ENCODE measurements around the gene RSPH1.

DNA sequence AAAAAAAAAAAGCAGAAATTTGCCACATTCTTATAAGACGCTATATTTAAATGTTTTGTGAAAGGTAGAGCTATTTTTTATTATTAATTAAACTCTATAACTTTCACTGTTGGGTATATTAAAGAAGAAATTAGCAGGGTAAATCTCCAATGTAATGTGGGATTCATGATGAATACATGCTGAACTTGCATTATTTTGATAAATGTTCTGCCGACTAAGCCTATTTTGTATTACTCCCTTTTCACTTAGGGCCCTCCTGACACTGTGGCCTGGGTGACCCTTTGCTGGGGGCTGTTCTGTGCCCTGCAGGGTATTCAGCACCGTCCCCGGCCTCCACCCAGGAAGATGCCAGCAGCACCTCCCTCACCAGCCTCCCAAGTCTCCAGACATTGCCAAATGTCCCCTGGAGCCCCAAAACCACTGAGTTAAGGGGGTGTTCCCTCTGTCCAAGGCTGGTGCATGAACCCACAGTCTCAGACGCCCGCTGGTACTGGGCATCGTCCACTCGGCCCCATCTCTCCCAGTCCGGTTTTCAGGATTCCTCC is 22.5 kb downstream of the RSPH1 start:
- no peak for TF ChIP-seq POLR2AphosphoS5 (IDR thresholded peaks at IDR 0.05)
- TF ChIP-seq, protein P1, sequence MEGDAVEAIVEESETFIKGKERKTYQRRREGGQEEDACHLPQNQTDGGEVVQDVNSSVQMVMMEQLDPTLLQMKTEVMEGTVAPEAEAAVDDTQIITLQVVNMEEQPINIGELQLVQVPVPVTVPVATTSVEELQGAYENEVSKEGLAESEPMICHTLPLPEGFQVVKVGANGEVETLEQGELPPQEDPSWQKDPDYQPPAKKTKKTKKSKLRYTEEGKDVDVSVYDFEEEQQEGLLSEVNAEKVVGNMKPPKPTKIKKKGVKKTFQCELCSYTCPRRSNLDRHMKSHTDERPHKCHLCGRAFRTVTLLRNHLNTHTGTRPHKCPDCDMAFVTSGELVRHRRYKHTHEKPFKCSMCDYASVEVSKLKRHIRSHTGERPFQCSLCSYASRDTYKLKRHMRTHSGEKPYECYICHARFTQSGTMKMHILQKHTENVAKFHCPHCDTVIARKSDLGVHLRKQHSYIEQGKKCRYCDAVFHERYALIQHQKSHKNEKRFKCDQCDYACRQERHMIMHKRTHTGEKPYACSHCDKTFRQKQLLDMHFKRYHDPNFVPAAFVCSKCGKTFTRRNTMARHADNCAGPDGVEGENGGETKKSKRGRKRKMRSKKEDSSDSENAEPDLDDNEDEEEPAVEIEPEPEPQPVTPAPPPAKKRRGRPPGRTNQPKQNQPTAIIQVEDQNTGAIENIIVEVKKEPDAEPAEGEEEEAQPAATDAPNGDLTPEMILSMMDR (IDR thresholded peaks at IDR 0.05), result no peak

Measured in transverse colon (tissue), 4 donors.